Frontal cortex (tissue), 4 donors: ENCODE measurements around the gene DNMT1. TPM values are rescaled to one million over a fixed set of nuclear protein-coding genes. Genes with fewer than 3 reads are reported as not detected.

Experiments used
- DNase-seq, 2 donors: peaks; one replicate each; pipeline ENCODE4 v3.0.0; 2012; ENCODE audit warnings: low spot score in 2 of 2
- FAIRE-seq: peaks from 2 replicates; lab custom pipeline; 2012; peaks lifted over from hg19 to GRCh38; lab: Jason Lieb, UNC
- total RNA-seq: library from RNA; depleted of rRNA; stranded (reverse); fragments of >200 nt; gene quantifications from one replicate; pipeline ENCODE4 v1.2.3, GENCODE V29; 2014
- donor health status: control.
- donor health status: control.
- donor health status: control.

The DNMT1 gene
- total RNA-seq, 1 donor from 2014 or later = 28.9 TPM

- FAIRE-seq (no peak), DNase-seq (no peak)
Observed at GRCh38 chr19:10105509-10106099, 89.1 kb downstream of the DNMT1 start.

- FAIRE-seq = no peak
- no peak for DNase-seq
Observed at GRCh38 chr19:10104665-10105508, 89.9 kb downstream of the DNMT1 start.

- DNase-seq (no peak), FAIRE-seq (no peak)
Observed at GRCh38 chr19:10104130-10104513, 90.6 kb downstream of the DNMT1 start.

GRCh38 chr19:10102787-10103236 is 91.9 kb downstream of the DNMT1 start:
- DNase-seq (no peak), FAIRE-seq (no peak)

GRCh38 chr19:10100163-10100785 is 94.5 kb downstream of the DNMT1 start:
- no peak for DNase-seq
- FAIRE-seq = no peak

- FAIRE-seq (no peak), DNase-seq (no peak)
Observed at GRCh38 chr19:10096615-10096963, 98.2 kb downstream of the DNMT1 start.

GRCh38 chr19:10095948-10096614 is 98.7 kb downstream of the DNMT1 start:
- FAIRE-seq (no peak), DNase-seq (peak; percentile 97 to 98)

GRCh38 chr19:10095622-10095947 is 99.2 kb downstream of the DNMT1 start:
- DNase-seq = no peak
- no peak for FAIRE-seq

- DNase-seq = no peak
- no peak for FAIRE-seq
Observed at GRCh38 chr19:10093295-10094186, 101.2 kb downstream of the DNMT1 start.

GRCh38 chr19:10092648-10093294 is 102.0 kb downstream of the DNMT1 start:
- no peak for DNase-seq
- FAIRE-seq = no peak

GRCh38 chr19:10091895-10092641 is 102.7 kb downstream of the DNMT1 start:
- DNase-seq = no peak
- FAIRE-seq = no peak

GRCh38 chr19:10091370-10091687 is 103.4 kb downstream of the DNMT1 start:
- DNase-seq (no peak), FAIRE-seq (no peak)

- FAIRE-seq (no peak), DNase-seq (no peak)
Observed at GRCh38 chr19:10089801-10090375, 104.9 kb downstream of the DNMT1 start.

- DNase-seq (no peak), FAIRE-seq (no peak)
Observed at GRCh38 chr19:10088949-10089554, 105.7 kb downstream of the DNMT1 start.

GRCh38 chr19:10087296-10088061 is 107.3 kb downstream of the DNMT1 start:
- FAIRE-seq = no peak

GRCh38 chr19:10086591-10087192 is 108.1 kb downstream of the DNMT1 start:
- DNase-seq (no peak), FAIRE-seq (no peak)

More at GRCh38 chr19:10087296-10088061, 107.3 kb downstream of the DNMT1 start:
- no peak for DNase-seq
